ENCODE measurements around the gene MSANTD7.
"Not testable (repeated sequence)": the region's sequence is repeated elsewhere in the genome, so short reads cannot be mapped to it uniquely, and the experiment has no call there.

The MSANTD7 gene

GRCh38 chr10:14837757-14838581 lies at the start of gene MSANTD7, which contains the start of the genes CDNF and HSPA14:
Gene MSANTD7 (plus strand): TSS chr10:14838306. CDS start chr10:14842285, 3,979 bp downstream.
Gene CDNF (minus strand): TSS chr10:14838037. CDS start chr10:14837946, 91 bp downstream.
Gene HSPA14 (plus strand): TSS chr10:14838306. CDS start chr10:14838403, 97 bp downstream.
- peak; percentile 100 for DNase-seq

- no peak for DNase-seq
These were observed 39.5 kb upstream of the MSANTD7 start for GRCh38 chr10:14798636-14799035.

GRCh38 chr10:14800397-14800796 lies 37.7 kb upstream of the MSANTD7 start:
- no peak for DNase-seq

- DNase-seq, result no peak
These were observed 36.4 kb upstream of the MSANTD7 start for GRCh38 chr10:14801723-14802122.

GRCh38 chr10:14803827-14804226 lies 34.3 kb upstream of the MSANTD7 start:
- no peak for DNase-seq

- no peak for DNase-seq
These were observed 31.8 kb upstream of the MSANTD7 start for GRCh38 chr10:14806318-14806717.

GRCh38 chr10:14810969-14811953 lies 26.8 kb upstream of the MSANTD7 start:
- DNase-seq, result no peak

- DNase-seq, result no peak
These were observed 25.8 kb upstream of the MSANTD7 start for GRCh38 chr10:14812271-14812670.

- DNase-seq, result no peak
These were observed 22.4 kb upstream of the MSANTD7 start for GRCh38 chr10:14815681-14816080.

- not testable (repeated sequence) for DNase-seq
These were observed 21.4 kb upstream of the MSANTD7 start for GRCh38 chr10:14816717-14817116.

- no peak for DNase-seq
These were observed 17.9 kb upstream of the MSANTD7 start for GRCh38 chr10:14820010-14820774.

- peak; percentile 49 to 70 for DNase-seq
These were observed 17.3 kb upstream of the MSANTD7 start for GRCh38 chr10:14820775-14821154.

GRCh38 chr10:14821635-14822375 lies 16.3 kb upstream of the MSANTD7 start:
- DNase-seq, result no peak

GRCh38 chr10:14822879-14823755 lies 15.0 kb upstream of the MSANTD7 start:
- DNase-seq, result peak; percentile 91 to 95

- no peak for DNase-seq
These were observed 14.1 kb upstream of the MSANTD7 start for GRCh38 chr10:14823966-14824365.

GRCh38 chr10:14826076-14826829 lies 11.9 kb upstream of the MSANTD7 start:
- peak; percentile 20 to 41 for DNase-seq

- DNase-seq, result no peak
These were observed 5.0 kb upstream of the MSANTD7 start for GRCh38 chr10:14833106-14833505.

- DNase-seq, result no peak
These were observed 1.9 kb upstream of the MSANTD7 start for GRCh38 chr10:14836208-14836607.

- no peak for DNase-seq
These were observed 926 bp upstream of the MSANTD7 start for GRCh38 chr10:14837003-14837756.

Data from Kasumi-1 (cell line).